GM12801 (cell line): Measurements from ENCODE around the gene EPHA8.

Experiments
- TF ChIP-seq, protein P1 (sequence below): IDR thresholded peaks from one replicate; pipeline ENCODE4 v1.5.1; 2011; ENCODE audit warnings: control low read depth; ENCODE audit not compliant: insufficient read length; ENCODE audit errors: extremely low read depth

EPHA8 gene

DNA sequence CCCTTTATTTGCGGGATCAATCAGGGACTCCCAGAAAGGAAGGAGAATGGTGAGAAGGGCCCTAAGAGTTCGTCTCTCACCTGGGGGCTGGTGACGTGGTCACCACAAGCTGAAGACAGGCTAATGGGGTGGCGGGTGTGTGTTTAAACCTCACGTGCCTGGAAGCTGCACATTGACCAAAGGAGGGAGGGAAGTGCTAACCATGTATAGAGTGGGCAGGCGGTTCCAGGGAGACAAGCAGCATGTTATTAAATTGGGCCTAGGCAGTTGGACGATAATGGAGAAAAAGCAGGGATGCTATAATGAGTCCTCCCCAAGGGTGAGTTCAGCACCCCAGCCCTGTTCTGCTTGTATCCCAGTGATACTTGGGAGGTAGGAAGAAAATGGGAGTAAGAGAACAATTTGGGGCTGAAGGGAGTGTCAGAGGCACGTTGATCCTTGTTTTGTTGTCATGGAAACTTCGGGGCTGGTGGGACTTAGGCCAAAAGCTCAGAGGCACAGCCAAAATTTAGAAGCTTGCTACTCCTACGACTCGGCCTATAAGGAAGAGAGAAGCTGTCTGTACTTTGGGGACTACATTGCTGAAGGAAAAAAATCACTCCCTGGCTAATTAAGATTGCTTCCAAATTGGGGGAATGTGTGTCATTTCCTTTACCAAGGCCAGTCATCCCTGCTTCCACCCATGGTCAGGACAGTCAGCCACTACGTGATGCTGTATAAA lies 33.2 kb upstream of the EPHA8 start:
- TF ChIP-seq, protein P1, sequence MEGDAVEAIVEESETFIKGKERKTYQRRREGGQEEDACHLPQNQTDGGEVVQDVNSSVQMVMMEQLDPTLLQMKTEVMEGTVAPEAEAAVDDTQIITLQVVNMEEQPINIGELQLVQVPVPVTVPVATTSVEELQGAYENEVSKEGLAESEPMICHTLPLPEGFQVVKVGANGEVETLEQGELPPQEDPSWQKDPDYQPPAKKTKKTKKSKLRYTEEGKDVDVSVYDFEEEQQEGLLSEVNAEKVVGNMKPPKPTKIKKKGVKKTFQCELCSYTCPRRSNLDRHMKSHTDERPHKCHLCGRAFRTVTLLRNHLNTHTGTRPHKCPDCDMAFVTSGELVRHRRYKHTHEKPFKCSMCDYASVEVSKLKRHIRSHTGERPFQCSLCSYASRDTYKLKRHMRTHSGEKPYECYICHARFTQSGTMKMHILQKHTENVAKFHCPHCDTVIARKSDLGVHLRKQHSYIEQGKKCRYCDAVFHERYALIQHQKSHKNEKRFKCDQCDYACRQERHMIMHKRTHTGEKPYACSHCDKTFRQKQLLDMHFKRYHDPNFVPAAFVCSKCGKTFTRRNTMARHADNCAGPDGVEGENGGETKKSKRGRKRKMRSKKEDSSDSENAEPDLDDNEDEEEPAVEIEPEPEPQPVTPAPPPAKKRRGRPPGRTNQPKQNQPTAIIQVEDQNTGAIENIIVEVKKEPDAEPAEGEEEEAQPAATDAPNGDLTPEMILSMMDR = no peak

DNA sequence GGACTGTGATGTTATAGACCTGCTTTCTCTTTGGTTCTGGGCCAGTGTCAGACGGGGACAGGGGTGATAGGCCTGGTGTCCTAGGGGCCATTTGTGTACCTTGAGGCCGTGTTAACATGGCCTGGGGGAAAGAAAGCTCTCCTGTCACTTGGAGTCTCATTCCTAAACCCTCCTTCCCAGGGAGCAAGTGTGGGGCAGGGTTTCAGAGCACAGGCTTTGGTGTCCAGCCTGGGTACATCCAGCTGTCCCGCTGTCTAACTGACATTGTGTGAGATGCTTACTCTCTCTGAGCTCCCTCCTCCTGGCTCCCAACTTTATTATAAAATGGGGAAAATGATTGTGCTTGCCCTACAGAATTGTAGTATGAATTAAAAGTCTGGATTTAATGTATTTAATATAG lies 32.6 kb upstream of the EPHA8 start:
- TF ChIP-seq, protein P1 = no peak

DNA sequence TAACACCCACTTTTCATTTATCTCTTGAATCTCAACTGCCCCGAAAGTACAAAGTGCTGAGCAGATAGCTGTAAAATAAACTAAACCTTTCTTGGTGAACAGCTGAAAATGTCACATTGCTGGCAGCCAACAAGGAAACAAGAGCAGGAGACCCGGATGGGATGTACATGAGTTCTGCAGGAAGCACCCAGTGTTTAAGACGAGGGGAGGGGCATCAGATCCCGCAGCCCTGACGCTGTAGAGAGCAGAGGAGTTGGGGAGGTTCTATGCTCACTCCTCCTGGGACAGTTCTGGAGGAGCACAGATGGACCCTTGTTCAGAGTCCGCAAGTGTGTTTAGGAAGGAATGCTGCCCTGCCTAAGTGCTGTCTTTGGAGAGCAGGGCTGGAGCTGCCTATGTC lies 32.0 kb upstream of the EPHA8 start:
- TF ChIP-seq, protein P1 = no peak

DNA sequence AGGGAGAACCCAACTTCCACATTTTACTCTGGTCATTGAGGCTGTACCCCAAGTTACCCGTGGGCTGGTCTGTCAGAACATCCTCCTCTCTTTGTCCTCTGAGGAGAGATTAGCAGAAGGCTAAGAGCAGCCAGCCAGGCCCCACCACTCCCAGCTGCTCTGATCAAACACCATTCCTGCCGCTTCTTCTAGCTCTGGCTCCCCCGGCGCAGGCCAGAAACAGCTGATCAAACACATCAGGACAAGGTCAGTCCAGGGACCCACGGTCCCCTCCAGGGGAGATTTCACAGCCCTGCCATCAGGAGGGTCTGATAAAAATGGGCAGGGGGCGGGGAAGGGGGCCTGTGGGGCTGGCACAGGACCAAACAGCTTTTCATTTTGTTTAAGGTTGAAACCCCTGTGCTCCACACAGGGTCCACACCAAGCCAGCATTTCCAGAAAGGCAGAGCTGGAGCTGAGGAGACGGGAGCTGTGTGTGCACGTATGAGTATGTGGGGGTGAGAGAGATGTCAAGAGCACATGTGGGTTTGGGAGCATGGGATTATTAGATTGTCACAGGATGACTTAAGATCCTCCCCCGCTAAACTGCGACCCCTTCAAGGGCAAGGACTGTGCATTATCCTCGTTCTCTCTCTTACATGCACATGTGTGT lies 29.9 kb upstream of the EPHA8 start:
- TF ChIP-seq, protein P1 = no peak

- TF ChIP-seq, protein P1 = no peak
Observed at GRCh38 chr1:22534951-22535350, 28.3 kb upstream of the EPHA8 start.

DNA sequence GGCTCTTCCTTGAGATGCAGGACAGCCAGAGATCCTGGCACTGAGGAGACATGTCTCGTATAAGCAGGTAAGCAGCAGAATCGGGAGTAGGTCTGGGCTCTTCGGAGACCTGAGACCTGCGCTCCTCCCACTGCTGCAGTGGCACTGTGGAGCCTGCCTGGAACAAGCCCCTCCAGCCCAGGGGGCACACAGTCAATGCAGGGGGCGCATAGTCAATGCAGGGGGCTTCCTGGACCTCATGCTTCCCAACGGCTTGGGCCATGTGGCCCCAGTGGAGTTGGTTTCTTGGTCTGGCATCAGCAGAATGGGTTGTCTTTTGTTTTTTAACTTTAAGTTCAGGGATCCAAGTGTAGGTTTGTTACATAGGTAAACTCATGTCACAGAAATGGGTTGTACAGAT lies 27.9 kb upstream of the EPHA8 start:
- TF ChIP-seq, protein P1 = no peak

DNA sequence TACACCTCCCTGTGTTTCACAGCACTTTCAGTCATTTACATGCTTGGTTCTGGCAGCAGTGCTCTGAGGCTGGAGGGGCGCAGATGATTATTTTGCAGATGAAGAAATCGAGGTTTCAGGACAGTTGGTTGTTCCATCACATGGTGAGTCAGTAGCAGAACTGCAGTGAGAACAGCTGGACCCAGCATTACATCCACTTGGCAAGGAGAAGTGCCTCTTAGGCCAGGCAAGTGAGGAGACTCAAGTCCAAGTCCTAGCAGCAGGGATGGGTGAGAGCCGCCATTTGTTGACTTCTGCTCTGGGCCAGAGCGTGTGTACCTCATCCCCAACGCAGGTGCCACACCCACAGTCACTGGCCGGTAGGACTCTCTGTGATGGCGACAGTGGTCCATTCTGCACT lies 26.8 kb upstream of the EPHA8 start:
- TF ChIP-seq, protein P1 = no peak
